ENCODE measurements around the gene ARHGAP1. TPM values are rescaled to one million over a fixed set of nuclear protein-coding genes. Genes with fewer than 3 reads are reported as not detected.

Gene ARHGAP1
- total and polyA plus RNA-seq, 2 of the 13 experiments (the other 11 are each of a cell fraction or from before 2014, with no cell fraction given): 18.6 to 30.3 TPM

GRCh38 chr11:46718155-46719019, 18.0 kb upstream of the ARHGAP1 start (continued):
- TF ChIP-seq ZNF414 (CRISPR knock-in tag; IDR thresholded peaks at IDR 0.05) (peak; percentile 97), ZNF563 (CRISPR knock-in tag; IDR thresholded peaks at IDR 0.05) (0 out of 2 replicates have a peak, but pooled peaks have one; percentile 70), ZFAT (CRISPR knock-in tag; conservative IDR thresholded peaks at IDR 0.05) (no peak), ZNF44 (CRISPR knock-in tag; IDR thresholded peaks at IDR 0.05) (peak; percentile 82; the same call in 1 of the 2 replicates), NFIC (IDR thresholded peaks at IDR 0.05; ENCODE audit: low read length) (peak; percentile 77), PHF5A (CRISPR knock-in tag; IDR thresholded peaks at IDR 0.05; ENCODE audit: low read depth, unreplicated experiment) (peak; percentile 80), ELK4 (CRISPR knock-in tag; IDR thresholded peaks at IDR 0.05; ENCODE audit: borderline replicate concordance) (no peak), NFATC3 (CRISPR knock-in tag; IDR thresholded peaks at IDR 0.05) (no peak), PBX2 (CRISPR knock-in tag; IDR thresholded peaks at IDR 0.05) (no peak; the same call in 1 of the 2 replicates), MAX (IDR thresholded peaks at IDR 0.05) (peak; percentile 84), TOPORS (CRISPR knock-in tag; IDR thresholded peaks at IDR 0.05) (no peak), HOXD1 (CRISPR knock-in tag; IDR thresholded peaks at IDR 0.05) (peak; percentile 89), NFKBIZ (CRISPR knock-in tag; IDR thresholded peaks at IDR 0.05) (0 out of 2 replicates have a peak, but pooled peaks have one; percentile 24), ZNF720 (CRISPR knock-in tag; IDR thresholded peaks at IDR 0.05) (no peak), ZNF607 (CRISPR knock-in tag; IDR thresholded peaks at IDR 0.05; ENCODE audit: borderline replicate concordance) (peak; percentile 91), DPF2 (CRISPR knock-in tag; IDR thresholded peaks at IDR 0.05; ENCODE audit: borderline replicate concordance, low read depth) (peak; percentile 95), RFX5 (IDR thresholded peaks at IDR 0.05; ENCODE audit: low read depth, low read length) (no peak), ZBTB7A (CRISPR knock-in tag; IDR thresholded peaks at IDR 0.05) (peak; percentile 96)
- TF ChIP-seq, protein P1, sequence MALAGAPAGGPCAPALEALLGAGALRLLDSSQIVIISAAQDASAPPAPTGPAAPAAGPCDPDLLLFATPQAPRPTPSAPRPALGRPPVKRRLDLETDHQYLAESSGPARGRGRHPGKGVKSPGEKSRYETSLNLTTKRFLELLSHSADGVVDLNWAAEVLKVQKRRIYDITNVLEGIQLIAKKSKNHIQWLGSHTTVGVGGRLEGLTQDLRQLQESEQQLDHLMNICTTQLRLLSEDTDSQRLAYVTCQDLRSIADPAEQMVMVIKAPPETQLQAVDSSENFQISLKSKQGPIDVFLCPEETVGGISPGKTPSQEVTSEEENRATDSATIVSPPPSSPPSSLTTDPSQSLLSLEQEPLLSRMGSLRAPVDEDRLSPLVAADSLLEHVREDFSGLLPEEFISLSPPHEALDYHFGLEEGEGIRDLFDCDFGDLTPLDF (CRISPR knock-in tag; IDR thresholded peaks at IDR 0.05): peak; percentile 21; the same call in 1 of the 2 replicates
- TF ChIP-seq, protein P2, sequence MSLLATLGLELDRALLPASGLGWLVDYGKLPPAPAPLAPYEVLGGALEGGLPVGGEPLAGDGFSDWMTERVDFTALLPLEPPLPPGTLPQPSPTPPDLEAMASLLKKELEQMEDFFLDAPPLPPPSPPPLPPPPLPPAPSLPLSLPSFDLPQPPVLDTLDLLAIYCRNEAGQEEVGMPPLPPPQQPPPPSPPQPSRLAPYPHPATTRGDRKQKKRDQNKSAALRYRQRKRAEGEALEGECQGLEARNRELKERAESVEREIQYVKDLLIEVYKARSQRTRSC (CRISPR knock-in tag; IDR thresholded peaks at IDR 0.05; ENCODE audit: low read depth): no peak
- TF ChIP-seq, protein P3, sequence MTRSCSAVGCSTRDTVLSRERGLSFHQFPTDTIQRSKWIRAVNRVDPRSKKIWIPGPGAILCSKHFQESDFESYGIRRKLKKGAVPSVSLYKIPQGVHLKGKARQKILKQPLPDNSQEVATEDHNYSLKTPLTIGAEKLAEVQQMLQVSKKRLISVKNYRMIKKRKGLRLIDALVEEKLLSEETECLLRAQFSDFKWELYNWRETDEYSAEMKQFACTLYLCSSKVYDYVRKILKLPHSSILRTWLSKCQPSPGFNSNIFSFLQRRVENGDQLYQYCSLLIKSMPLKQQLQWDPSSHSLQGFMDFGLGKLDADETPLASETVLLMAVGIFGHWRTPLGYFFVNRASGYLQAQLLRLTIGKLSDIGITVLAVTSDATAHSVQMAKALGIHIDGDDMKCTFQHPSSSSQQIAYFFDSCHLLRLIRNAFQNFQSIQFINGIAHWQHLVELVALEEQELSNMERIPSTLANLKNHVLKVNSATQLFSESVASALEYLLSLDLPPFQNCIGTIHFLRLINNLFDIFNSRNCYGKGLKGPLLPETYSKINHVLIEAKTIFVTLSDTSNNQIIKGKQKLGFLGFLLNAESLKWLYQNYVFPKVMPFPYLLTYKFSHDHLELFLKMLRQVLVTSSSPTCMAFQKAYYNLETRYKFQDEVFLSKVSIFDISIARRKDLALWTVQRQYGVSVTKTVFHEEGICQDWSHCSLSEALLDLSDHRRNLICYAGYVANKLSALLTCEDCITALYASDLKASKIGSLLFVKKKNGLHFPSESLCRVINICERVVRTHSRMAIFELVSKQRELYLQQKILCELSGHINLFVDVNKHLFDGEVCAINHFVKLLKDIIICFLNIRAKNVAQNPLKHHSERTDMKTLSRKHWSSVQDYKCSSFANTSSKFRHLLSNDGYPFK (CRISPR knock-in tag; IDR thresholded peaks at IDR 0.05; ENCODE audit: borderline replicate concordance): peak; percentile 40; the same call in 1 of the 2 replicates

All from HepG2 (cell line).